Suprapubic skin (tissue), 4 donors: Measurements from ENCODE around the gene MAGIX.
"Not testable (repeated sequence)": the region's sequence is repeated elsewhere in the genome, so short reads cannot be mapped to it uniquely, and the experiment has no call there.

Source experiments
- CTCF ChIP-seq, 2 donors: fragments of 200-600 bp in 1 of 2; fragments of 450-650 bp in 1 of 2; sonication (generic) in 1 of 2; IDR thresholded peaks; one replicate each; pipeline ENCODE4 v1.5.1; 2016 to 2019; ENCODE audit warnings: antibody characterized with exemption in 2 of 2, mild to moderate bottlenecking in 1 of 2, moderate library complexity in 1 of 2
- EP300 ChIP-seq: sonication (generic); formaldehyde crosslinking; IDR thresholded peaks from one replicate; pipeline ENCODE4 v1.6.1; 2017; ENCODE audit warnings: antibody characterized with exemption
- POLR2A ChIP-seq, 2 donors: fragments of 450-650 bp; IDR thresholded peaks; one replicate each; pipeline ENCODE4 v1.6.1; 2017; ENCODE audit warnings: antibody characterized with exemption in 2 of 2, mild to moderate bottlenecking in 2 of 2, moderate library complexity in 2 of 2
- POLR2AphosphoS5 ChIP-seq, 3 donors: sonication (generic); formaldehyde crosslinking; IDR thresholded peaks; one replicate each; pipeline ENCODE4 v1.6.1; 2017; ENCODE audit warnings: antibody characterized with exemption in 3 of 3

- not testable (repeated sequence) for TF ChIP-seq POLR2A (IDR thresholded peaks at IDR 0.05); CTCF (IDR thresholded peaks at IDR 0.05); EP300; POLR2AphosphoS5 (IDR thresholded peaks at IDR 0.05)
Measured at GRCh38 chrX:49149291-49149690, 13.3 kb upstream of the MAGIX start.
